ENCODE results near the gene PTPRK.

GRCh38 chr6:128139519-128139918 is 380.9 kb downstream of the PTPRK start:
- TF ChIP-seq REST (IDR thresholded peaks at IDR 0.05; ENCODE audit: unreplicated experiment) (no peak), EZH2 (IDR thresholded peaks at IDR 0.05; ENCODE audit: low read depth, unreplicated experiment) (no peak), CTCF (conservative IDR thresholded peaks at IDR 0.05; ENCODE audit: low read depth in 2 of 2) (no peak), POLR2AphosphoS5 (IDR thresholded peaks at IDR 0.05; ENCODE audit: low read depth) (no peak), JUNB (IDR thresholded peaks at IDR 0.05; ENCODE audit: unreplicated experiment) (no peak), STAT1 (IDR thresholded peaks at IDR 0.05; ENCODE audit: unreplicated experiment) (no peak), ZNF114 (CRISPR knock-in tag; IDR thresholded peaks at IDR 0.05) (no peak), EZH2phosphoT487 (IDR thresholded peaks at IDR 0.05; ENCODE audit: unreplicated experiment) (no peak), NANOG (IDR thresholded peaks at IDR 0.05; ENCODE audit: borderline replicate concordance) (no peak)
